HG02571 (cell line): ENCODE measurements around the gene SLC35F6.
"Not testable (repeated sequence)": the region's sequence is repeated elsewhere in the genome, so short reads cannot be mapped to it uniquely, and the experiment has no call there.

Experiments used
- ATAC-seq: cut with Tn5 transposase; IDR thresholded peaks from one replicate; pipeline ENCODE4 v1.9.1; 2021; ENCODE audit warnings: mild to moderate bottlenecking, moderate library complexity; ENCODE audit not compliant: unreplicated experiment

The SLC35F6 gene

DNA sequence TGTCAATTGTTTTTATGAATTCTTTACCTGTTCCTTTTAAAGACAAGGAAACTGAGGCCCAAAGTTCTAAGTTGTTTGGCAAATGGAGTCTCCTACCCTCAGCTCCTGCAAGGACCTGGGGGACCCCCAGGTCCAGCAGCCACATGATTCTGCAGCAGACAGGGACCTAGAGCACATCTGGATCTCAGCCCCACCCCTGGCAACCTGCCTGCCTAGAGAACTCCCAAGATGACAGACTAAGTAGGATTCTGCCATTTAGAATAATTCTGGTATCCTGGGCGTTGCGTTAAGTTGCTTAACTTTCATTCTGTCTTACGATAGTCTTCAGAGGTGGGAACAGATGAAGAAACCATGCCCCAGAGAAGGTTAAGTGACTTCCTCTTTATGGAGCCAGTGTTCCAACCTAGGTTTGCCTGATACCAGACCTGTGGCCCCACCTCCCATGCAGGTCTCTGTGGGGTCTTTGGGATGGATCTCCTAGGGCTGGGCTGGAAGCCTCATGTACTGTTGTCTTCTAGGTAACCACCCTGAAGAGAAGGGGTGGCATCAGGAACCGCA is 16.2 kb downstream of the SLC35F6 start:
- ATAC-seq = no peak

DNA sequence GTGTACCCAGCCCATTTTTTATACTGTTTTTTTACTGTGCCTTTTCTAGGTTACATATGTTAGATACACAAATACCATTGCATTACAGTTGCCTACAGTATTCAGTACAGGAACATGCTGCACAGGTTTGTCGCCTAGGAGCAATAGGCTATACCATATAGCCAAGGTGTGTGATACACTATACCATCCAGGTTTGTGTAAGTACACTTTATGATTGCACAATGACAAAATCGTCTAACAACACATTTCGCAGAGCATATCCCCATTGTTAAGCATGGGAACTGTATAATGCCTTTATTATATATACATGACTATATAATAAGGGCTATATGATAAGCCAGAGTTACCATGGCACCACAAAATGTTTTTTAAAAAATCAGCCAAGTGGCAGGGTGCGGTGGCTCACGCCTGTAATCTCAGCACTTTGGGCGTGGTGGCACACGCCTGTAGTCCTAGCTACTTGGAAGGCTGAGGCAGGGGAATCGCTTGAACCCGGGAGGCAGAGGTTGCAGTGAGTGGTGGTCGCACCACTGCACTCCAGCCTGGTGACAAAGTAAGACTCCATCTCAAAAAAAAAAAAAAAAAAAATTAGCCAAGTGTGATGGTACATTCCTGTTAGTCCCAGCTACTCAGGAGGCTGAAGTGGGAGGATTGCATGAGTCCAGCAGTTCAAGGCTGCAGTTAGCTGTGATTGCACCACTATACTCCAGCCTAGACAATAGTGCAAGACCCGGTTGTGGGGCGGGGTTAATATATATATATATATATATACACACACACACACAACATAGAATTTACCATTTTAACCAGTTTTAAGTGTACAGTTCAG is 19.0 kb downstream of the SLC35F6 start:
- ATAC-seq = no peak

DNA sequence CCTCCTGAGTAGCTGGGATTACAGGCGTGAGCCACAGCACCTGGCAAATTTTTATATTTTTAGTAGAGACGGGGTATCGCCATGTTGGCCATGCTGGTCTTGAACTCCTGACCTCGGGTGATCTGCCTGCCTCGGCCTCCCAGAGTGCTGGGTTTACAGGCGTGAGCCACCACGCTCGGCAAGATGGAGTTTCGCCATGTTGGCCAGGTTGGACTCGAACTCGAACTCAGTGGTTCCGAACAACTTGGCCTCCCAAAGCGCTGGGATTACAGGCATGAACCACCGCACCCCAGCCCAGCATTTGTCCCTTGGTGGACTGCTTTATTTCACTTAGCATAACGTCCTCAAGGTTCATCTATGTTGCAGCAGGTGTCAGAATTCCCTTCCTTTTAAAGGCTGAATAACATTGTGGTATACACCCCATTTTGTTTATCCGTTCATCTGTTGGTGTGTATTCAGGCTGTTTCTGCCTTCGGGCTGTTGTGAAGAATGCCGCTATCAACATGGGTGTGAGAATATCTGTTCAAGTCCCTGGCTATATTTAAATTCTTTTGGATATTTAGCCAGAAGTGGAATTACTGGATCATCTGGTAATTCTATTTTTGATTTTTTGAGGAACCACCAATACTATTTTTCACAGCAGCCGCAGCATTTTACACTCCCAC is 20.6 kb downstream of the SLC35F6 start:
- ATAC-seq = no peak

DNA sequence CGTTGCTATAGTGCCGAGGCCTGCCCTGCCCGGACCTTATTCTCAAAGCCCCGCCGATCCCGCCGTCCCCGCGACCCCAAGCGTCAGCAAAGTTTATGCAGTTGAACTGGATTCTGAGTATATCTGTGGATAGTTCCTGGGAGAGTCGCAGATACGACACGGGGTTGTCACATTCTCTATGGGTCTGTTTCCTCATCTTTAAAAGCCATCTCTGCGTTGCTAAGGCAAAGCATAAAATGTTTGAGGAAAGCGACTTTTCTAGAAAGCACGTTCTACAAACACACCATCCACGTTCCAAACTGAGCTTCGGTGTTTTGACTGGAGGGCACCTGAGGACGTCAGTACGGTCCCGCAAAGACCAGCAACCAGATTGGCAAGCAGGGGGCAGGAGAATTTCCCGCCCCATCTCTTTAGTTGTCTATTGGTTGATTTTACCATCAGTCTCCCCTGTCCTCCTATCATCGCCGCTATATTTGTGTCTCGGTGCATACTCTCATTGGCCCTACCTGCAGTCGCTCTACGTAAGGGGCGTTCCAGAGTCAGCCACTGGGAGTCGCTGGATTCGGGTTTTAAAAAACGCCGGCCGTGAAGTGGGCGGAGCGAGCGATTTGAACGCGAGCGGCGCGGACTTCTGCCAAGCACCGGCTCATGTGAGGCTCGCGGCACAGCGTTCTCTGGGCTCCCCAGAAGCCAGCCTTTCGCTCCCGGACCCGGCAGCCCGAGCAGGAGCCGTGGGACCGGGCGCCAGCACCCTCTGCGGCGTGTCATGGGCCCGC is 21.5 kb downstream of the SLC35F6 start, which contains the start of gene CENPA:
TSS of gene CENPA (plus strand) at position 626 of the 776 bp plus-strand sequence. CDS start at position 767, 141 bp downstream.
- ATAC-seq = peak; percentile 99

DNA sequence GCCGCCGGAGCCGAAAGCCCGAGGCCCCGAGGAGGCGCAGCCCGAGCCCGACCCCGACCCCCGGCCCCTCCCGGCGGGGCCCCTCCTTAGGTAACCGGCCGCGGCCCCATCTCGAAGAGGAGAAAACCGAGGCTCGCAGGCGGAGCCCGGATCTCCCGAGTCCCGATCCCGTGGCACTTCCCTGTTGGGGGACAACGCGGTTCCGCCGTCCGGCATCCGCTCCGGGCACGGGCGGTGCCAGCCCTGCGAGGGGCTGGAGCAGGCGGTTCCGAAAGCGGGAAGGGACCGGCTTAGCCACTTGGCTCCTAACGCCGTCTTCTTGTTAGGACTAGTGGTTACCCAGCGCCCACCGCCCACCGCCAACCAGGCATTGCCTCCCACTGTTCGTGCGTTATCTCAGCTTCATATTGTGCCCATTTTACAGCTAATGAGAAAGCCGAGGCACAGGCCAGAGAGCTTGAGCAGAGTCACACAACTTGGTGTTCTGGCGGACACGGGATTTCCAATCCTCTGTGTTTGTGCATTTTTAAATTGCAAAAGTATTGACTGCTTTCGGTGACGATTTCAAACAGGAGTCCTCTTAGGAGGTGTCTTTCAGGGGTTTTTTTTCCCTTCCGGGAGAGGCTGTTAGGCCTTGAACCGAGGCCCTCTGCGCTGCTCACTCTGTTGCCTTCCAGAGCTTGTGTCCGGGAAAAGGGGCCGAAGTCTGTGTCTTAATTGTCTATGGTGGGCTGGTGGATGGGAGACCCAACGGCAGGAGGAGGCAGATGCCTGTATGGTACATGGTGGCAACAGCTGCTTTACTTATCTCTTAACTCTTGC is 22.3 kb downstream of the SLC35F6 start:
- ATAC-seq = peak; percentile 5

DNA sequence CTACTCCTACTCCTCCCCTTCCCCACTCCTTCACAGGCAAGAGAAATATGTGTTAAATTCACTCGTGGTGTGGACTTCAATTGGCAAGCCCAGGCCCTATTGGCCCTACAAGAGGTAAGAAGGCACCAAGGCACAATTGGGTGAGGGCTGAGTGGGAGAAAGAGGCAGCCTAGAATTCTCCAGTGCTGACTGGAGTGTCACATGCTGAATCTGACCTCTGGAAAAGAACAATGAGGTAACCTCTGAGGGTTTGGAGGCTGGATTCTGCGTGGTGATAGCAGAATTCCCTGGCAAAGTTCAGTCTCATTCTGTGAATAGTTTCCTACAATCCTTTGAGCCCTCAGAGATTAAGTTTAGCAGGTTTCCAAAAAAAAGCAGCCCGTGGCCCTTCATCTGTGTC is 28.6 kb downstream of the SLC35F6 start:
- ATAC-seq = no peak

DNA sequence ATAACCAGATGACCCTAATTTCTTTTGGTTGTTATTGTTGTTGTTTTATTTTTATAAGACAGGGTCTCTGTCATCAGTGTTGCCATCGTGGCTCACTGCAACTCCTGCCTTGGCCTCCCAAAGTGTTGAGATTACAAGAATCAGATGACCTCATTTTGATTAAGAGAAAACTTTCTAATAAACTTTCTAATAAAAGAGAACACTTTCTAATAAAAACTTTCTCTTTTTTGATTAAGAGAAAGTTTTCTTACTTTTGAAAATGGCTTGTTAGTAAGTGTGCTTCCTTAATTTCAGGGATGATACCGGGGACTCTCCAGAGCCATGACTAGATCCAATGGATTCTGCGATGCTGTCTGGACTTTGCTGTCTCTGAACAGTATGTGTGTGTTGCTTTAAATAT is 29.4 kb downstream of the SLC35F6 start:
- ATAC-seq = no peak

DNA sequence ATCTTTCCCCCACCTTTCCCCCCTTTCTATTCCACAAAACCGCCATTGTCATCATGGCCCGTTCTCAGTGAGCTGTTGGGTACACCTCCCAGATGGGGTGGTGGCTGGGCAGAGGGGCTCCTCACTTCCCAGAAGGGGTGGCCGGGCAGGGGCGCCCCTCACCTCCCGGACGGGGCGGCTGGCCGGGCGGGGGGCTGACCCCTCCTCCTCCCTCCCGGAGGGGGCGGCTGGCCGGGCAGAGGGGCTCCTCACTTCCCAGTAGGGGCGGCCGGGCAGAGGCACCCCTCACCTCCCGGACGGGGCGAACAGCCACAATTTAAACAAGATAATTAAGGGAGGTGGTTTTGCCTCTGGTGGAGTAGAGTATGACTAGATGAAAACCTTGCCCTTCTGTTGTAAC is 31.1 kb downstream of the SLC35F6 start:
- not testable (repeated sequence) for ATAC-seq

DNA sequence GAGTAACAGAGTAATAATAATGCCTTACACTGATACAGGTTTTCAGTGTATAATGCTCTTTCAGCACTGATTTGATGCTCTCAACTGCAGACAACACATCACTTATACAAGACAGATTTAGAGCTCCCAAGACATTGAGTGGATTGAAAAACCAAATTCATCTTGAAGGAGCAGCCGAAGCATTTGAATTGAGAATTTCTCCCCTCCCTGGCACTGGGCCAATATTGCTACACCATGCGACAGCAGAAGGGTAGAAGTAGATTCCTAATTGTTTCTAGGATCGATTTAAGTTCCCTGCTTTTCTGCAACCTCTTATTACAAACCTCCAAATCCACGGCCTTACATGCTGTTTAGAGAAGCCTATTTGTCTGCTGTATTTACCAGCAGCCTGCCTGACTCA is 37.2 kb downstream of the SLC35F6 start:
- no peak for ATAC-seq

DNA sequence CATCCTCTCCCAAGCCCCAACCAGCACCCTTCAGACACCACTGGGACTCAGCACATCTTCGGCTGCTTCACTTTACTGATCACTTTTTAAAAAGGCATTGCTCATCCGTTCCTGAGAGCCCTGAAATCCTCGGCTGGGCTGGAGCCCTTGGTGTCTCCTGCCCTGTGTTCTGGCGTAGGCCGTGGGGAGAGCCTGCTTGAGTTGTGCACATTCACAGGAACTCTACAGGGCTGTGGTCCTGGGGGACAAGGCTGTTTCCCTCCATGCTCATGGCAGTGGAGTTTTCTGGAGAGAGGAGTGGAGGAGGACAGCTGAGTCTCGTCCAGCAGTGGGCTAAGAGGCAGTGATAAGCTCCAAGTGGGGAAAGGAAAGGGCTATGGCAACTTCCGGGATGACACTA is 37.7 kb downstream of the SLC35F6 start:
- ATAC-seq = no peak

DNA sequence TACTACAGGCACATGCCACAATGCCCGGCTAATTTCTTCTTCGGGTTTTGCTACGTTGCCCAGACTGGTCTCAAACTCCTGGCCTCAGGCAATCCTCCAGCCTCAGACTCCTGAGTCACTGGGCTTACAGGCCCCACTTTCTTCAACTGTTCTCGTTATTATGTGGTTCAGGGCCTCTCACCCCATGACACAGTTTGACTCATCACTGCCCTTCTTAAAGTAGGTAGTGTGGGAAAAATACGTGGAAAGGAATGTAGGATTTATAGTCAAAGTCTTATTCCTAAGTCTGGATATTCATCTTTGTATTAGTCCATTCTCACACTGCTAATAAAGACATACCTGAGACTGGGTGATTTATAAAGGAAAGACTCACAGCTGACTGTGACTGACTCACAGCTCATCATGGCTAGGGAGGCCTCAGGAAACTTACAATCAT is 41.2 kb downstream of the SLC35F6 start:
- no peak for ATAC-seq

DNA sequence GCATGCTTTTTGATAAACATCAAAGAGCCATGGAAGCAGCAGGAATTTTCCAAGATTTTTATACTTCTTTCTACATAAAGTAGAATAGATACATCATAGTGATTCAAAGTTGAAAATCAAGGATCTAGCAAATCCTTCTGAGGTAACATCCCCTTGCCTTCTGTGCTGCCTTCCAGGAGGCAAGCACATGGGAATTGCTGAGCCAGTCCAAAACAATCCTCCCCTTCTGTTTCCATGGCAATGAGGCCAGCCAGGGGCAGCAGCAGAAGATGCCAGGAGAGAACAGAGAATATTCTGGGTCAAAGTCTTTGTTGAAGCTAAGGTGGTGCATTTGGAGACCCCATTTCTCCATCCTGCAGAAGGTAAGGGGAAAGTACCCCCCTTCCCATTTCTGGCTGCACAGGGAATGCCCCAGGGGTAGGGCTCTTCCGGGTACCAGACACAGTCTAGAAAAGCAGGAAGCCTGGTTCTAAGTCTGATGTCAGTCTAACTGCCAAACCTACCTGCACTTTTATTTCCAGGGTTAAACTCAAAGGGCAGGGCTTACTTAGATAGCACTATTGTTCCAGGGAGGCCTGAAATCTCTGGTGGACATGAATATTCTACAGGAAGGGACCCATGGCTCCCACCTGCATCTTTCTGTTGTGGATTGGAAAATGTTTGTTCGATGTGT is 43.8 kb downstream of the SLC35F6 start:
- ATAC-seq = no peak

DNA sequence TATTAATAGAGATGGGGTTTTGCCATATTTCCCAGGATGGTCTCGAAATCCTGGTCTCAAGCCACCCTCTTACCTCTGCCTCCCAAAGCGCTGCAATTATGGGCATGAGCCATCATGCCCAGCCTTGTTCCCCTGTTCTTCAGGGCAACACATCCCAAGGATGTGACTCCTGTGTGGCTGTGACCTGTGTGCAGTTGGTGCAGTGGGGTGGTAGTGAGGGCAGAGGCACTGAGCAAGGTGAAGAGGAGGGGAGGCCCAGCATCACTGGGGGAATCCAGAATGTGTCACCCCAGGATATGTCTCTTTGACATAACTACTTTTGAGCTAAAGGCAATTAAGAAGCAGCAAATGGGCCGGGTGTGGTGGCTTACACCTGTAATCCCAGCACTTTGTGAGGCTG is 45.1 kb downstream of the SLC35F6 start:
- no peak for ATAC-seq

DNA sequence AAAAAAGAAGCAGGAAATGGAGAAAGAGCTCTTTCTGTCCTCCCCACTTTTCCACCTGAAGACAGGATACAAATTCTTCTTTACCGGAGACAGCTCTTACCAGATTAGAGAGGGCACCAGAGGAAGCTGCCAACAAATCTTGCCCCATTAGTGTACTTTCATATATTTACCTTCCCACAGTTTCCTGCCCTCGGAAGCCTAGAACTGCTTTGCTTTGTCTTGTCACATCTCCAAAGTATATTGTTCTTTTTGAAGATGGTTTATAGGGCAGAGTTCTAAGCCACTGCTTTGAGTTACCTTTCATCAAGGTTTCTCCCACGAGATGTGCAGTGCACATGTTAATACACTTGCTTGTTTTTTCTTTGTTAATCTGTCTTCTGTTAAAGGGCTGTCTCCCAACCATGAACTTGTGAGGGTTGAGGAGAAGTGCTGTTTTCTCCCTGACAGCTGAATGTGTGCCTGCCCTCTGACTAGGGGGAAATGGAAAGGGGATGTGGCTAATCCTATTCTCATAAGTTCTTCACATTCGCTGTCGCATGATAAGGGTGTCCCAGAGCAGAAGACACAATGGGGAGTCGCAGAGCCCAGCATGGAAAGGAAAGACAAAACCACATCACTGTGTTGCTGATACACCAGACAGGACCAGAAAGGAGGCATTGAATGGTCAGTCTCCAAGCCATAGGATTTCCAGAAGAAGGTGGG is 45.9 kb downstream of the SLC35F6 start:
- no peak for ATAC-seq

DNA sequence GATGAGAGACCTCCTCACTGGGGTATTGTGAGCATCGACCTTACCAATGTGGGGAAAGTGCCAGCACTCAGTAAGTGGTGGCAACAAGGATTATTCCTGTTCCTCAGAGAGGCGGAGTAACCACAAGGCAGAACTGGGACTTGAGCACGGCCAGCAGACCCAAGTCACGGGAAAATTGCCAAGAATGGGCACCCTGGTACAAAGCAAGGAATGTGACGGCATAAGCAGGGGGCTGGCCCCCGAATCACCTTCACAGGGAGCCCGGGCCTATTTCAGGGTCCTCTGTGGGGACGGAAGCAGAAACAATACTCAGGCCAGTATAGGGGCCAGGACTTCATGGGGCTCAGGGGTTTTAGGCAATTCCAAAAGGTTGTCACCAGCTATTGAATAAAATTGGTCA is 47.2 kb downstream of the SLC35F6 start:
- ATAC-seq = no peak

DNA sequence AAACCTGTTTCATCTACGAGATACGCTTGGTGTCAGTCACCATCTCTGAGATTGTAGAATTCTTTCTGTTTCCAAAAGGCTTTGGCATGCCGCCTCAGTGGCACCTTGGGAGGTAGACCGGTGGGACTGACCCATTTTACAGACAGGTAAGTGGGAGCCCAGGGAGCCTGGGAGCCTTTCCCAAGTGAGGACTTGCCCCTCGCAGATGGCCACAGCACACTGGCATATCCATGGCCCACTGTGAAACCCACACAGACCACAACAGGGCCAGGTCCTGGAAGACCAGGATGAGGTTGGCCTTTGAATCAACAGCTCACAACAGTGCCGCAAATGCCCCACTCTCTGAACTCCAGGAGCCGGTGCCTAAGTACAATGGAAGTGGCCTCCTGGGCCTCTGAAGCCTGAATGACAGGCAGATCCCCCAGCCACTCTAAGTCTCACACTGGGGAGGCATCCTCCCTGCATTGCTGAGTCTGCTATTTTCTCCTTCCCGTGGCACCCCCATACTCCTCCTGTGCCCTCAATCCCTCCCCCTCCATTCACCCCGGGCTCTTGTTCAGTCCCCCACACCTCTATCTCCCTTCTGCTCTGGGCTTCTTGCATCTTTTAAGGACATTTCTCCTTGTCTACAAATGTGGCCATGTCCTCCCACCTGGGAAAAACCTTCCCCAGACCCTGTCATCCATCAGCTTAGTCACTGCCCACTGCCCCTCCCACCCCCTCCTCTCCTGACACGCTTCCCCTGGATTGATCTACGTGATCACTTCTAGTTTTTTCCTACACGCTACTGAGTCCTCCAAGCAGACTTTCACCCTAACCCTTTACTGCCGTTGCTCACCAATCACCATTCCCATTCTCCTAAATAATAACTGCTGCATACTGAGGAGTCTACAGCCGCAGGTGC is 48.0 kb downstream of the SLC35F6 start:
- ATAC-seq = no peak

DNA sequence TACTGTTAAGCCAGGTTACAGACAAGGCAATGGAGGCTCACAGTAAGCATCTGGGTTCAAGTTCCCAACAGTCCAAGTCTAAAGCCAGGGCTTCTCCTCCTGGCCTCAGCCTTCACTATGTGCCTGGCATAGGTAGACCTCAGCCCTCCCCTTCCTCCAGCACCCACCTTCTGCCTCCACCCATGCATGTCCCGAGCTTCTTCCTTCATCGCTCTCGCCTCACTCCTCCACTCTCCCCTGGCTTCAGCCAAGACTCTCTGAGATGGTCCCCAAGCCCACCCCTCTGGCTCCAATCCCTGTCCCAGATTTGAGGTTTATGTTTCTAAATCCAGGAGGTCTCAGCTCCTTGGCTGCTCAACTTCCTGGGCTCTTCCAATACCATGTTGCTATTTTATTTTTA is 48.6 kb downstream of the SLC35F6 start:
- no peak for ATAC-seq

DNA sequence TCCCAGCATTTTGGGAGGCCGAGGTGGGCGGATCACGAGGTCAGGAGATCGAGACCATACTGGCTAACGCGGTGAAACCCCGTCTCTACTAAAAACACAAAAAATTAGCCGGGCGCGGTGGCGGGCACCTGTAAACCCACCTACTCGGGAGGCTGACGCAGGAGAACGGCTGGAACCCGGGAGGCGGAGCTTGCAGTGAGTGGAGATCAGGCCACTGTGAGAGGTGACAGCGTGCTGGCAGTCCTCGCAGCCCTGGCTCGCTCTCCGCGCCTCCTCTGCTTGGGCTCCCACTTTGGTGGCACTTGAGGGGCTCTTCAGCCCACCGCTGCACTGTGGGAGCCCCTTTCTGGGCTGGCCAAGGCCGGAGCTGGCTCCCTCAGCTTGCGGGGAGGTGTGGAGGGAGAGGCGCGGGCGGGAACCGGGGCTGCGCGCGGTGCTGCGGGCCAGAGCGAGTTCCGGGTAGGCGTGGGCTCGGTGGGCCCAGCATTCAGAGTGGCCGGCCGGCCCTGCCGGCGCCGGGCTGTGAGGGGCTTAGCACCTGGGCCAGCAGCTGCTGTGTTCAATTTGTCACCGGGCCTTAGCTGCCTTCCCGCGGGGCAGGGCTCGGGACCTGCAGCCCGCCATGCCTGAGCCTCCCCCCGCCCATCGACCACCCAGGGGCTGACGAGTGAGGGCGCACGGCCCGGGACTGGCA is 50.1 kb downstream of the SLC35F6 start:
- ATAC-seq = not testable (repeated sequence)
